GM21526 (cell line): ENCODE measurements around the gene EPHB1.
"Not testable (repeated sequence)": the region's sequence is repeated elsewhere in the genome, so short reads cannot be mapped to it uniquely, and the experiment has no call there.

Source experiments
- ATAC-seq: cut with Tn5 transposase; IDR thresholded peaks from one replicate; pipeline ENCODE4 v1.9.1; 2021; ENCODE audit warnings: moderate library complexity; ENCODE audit not compliant: unreplicated experiment, low FRiP score

Gene EPHB1

GRCh38 chr3:134775831-134776230 is 19.2 kb upstream of the EPHB1 start:
- ATAC-seq: no peak

- no peak for ATAC-seq
Observed at GRCh38 chr3:134776518-134776917, 18.5 kb upstream of the EPHB1 start.

- ATAC-seq: no peak
Observed at GRCh38 chr3:134777341-134777740, 17.7 kb upstream of the EPHB1 start.

GRCh38 chr3:134788283-134788682 is 6.8 kb upstream of the EPHB1 start:
- not testable (repeated sequence) for ATAC-seq

DNA sequence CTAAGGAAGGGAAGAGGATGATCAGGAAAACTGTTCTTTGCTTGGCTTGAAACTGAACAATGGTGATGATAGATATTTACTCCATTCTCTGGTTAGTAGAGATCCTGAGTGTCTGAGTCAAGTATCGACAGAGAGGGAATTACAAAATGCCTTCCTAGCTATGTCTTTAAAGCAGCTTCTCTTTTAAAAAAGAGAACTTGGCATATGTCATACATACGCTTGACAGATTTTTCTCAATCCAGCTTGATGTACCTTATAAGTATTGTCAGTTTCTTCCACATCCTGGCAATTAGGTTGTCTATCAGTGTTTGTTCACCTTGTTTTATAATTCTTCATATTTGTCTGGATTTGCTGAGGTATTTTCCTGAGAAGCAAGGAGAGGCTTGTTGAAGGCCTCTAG is 5.0 kb upstream of the EPHB1 start:
- no peak for ATAC-seq

DNA sequence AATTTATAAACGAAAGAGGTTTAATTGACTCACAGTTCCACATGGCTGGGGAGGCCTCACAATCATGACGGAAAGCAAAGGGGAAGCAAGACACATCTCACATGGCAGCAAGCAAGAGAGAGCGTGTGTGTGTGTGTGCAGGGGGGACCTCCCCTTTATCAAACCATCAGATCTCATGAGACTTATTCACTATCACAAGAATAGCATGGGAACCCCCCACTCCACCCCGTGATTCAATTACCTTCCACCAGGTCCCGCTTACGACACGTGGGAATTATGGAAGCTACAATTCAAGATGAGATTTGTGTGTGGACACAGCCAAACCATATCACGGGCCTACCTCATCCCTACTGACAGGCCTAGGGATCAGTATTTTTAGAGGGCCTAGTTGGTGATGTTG is 3.1 kb upstream of the EPHB1 start:
- no peak for ATAC-seq

DNA sequence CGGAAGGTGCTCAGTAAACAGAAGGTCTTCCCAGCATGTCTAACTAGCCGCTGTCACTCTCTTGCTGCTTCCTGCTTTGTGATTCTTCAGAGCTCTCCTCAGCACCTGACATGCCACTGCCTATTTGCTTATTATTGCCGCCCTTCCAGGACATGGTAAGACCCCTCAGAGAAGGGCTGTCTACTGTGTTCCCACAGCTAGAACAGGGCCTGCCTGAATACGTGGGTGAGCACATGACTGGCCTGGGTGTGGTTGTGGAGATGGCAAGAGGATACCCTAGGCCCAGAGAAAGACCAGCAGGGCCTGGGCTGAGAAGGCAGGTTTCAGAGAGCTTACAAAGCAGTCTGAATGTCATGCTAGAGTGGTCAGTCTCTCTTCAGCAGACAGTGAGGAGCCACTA is 2.4 kb upstream of the EPHB1 start:
- no peak for ATAC-seq

GRCh38 chr3:134793562-134793961 is 1.5 kb upstream of the EPHB1 start:
- ATAC-seq: no peak

DNA sequence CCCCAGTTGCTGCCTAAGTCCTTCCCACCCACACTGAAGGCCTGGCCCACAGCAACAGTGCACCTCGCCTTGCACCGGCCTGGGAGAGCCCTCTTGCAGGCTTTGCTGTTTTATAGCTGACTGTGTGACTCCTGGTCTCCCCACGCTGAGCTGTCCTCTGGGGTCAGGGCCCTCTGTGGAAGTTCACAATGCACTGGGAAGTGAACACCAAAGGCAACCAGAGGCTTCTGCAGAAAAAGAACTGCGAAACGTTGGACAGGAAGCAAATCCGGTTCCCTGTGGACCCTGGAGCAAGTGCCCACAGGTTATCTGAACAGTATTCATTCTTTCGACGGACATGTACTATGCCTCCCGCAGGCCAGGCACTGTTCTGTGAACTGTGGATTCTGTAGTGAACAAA is 737 bp upstream of the EPHB1 start:
- ATAC-seq: no peak

- no peak for ATAC-seq
Observed at GRCh38 chr3:134795746-134796280, 753 bp downstream of the EPHB1 start.

- no peak for ATAC-seq
Observed at GRCh38 chr3:134796281-134797056, 1.4 kb downstream of the EPHB1 start.

DNA sequence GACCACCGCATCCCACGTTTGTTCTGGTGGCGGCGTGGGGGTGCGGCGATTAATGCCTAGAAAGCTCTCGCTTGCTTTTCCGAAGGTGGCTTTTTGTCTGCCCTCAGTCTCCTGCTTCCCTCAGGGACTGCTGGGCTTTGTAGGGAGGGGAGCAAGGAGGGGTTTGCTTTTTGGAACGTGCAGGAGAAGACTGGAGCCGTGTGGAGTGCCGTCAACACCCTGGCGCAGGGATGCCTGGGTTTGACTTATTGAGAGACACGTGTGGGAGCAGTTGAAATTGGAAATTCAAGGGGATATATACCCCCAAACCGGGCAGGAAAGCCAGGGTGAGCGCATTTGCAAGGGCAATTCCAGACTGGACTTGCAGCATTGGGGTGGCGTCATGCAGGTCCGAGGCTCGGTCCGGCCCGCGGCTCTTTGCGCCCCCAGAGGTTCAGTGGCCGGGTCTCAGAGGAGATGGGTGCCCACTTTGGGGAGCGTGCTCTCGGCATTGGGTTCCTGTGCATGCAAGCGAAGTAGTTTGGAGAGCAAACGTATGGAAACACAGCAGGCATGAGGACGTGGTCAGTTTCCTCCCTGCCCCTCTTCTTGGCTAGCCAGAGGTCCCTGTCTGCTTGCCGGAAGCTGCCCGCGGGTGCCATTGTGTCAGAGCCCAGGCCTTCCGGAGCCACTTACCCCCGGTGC is 2.1 kb downstream of the EPHB1 start:
- no peak for ATAC-seq

- no peak for ATAC-seq
Observed at GRCh38 chr3:134797741-134798451, 2.8 kb downstream of the EPHB1 start.

DNA sequence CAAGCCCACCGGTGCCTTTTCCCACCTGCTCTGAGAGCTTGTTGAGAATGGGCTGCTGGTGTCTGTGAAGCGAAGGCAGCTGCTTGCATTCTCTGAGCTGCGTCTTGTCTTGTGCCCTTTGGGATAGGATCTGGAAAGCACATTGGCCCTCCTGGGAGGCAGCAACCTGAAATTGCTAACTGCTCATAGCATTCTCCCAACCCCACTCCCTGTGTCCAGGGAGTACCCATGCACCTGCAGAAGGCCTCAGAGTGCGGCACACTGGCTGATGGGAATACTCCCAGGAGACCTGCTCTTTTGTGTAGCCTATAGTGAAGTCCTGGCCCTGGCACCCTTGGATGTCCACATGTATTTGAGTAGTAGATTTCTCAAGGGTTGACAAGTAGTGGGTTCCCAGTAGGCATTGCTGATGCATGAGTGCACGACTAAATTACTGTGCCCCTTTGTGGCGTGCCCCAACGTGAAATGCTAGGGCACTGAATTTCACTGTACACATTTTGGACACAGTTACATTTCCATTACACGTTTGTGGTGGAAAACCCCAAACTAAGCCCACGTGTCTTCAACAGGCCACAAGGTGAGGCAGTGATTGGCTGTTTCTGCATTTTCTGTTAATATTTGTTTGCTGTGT is 3.7 kb downstream of the EPHB1 start:
- ATAC-seq: no peak

DNA sequence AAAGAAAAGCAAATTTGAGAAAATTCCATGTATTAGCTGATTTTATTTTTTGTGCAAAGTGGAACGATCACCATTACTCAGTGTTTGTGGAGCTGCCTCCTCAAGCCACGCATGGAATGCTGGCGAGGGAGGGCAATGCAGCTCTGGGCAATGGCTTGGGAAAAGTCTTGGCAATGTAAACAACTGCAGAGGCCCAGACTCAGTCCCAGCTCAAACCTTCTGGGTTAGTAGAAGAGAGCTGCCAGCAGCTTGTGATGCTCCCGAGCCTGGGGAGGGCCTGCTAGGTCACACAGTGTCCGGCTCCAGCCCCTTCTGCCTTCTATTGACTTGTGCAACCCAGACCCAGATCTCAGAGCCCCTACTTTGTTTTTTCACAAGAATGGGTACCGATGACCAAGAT is 4.3 kb downstream of the EPHB1 start:
- no peak for ATAC-seq

- no peak for ATAC-seq
Observed at GRCh38 chr3:134801204-134801958, 6.3 kb downstream of the EPHB1 start.

GRCh38 chr3:134802428-134803050 is 7.5 kb downstream of the EPHB1 start:
- ATAC-seq: peak; percentile 28

DNA sequence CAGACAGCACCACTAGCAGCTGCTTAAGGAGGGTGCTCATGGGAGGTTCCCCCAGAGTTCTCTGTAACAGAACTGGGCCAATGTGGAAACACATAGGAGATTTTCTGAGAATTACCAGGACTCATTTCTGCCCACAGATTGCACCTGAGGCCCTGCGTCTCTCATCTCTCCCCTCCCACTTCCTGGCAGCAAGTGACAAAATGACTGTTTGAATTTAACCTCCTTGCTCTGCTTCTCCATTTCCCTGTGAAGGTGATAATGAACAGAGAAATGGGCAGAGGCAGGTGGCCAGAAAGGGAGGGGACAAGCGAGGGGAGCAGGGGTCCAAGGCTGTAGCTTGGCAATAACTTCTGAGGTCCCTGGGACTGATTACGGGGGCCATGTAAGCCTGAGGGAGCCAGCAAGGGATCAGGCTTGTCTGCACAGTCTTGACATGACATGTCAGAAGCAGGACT is 8.0 kb downstream of the EPHB1 start:
- ATAC-seq: peak; percentile 73

DNA sequence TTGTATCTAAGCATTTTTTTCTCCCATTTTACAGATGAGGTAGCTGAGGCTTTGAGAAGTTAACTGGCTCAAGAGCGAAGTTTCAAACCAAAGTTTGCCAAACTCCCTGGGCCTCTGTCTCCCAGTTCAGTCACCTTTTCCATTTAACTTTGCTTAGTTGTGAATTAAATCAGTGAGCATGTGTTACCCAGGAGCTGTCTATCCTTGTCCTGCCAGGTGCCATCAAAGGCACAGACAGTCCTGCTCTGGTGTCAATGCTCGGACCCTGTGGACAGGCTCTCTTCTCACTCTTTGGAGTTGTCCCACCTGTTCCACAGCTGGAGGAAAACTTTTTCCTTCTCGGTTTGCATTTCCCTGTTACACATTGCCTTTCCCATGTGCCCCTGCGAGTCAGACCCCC is 8.6 kb downstream of the EPHB1 start:
- no peak for ATAC-seq
